Sigmoid colon (tissue), 4 donors: Measurements from ENCODE around the gene RANBP2.

ENCODE experiments used
- CTCF ChIP-seq, 4 experiments: fragments of 450-650 bp in 3 of 4; fragments of 200-600 bp in 1 of 4; IDR thresholded peaks; one replicate each; pipeline ENCODE4 v1.5.1; 2016 to 2019; ENCODE audit warnings: antibody characterized with exemption in 4 of 4, mild to moderate bottlenecking in 3 of 4, moderate library complexity in 2 of 4
- POLR2A ChIP-seq, 2 donors: fragments of 450-650 bp; IDR thresholded peaks; one replicate each; pipeline ENCODE4 v1.6.1; 2016; ENCODE audit warnings: antibody characterized with exemption in 2 of 2, mild to moderate bottlenecking in 2 of 2, moderate library complexity in 2 of 2
- POLR2AphosphoS5 ChIP-seq, 4 donors: sonication (generic); formaldehyde crosslinking; IDR thresholded peaks; one replicate each; pipeline ENCODE4 v1.6.1; 2017; ENCODE audit warnings: antibody characterized with exemption in 4 of 4

DNA sequence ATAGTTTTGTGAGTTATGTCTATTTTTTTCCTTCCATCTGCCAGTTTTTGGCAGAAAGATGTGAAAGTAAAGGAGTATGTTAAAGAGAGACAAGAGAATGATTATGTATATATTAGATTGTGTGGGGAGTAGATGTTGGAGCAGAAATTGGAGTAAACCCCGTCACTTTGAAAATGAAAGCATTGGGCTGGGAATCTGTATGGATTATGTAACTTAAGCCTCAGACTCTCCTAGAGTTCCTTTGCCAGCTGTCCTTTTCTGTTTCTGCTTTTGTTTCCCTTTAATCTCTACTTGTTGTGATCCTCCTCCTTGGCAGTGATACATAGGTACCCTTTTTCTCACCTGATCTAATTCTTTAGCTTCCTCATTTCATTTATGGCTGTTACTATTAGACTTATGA is 86.5 kb downstream of the RANBP2 start:
- no peak for TF ChIP-seq CTCF (IDR thresholded peaks at IDR 0.05)
- no peak for TF ChIP-seq POLR2A (IDR thresholded peaks at IDR 0.05)
- no peak for TF ChIP-seq POLR2AphosphoS5 (IDR thresholded peaks at IDR 0.05)
